SU-DHL-6 (cell line): ENCODE measurements around the gene DET1.

Experiments
- H2AFZ ChIP-seq: fragments of 200-600 bp; sonication (generic); 2 replicates; pipeline ENCODE4 v1.6.1; 2014; ENCODE audit warnings: low read depth, mild to moderate bottlenecking, moderate library complexity, mixed read lengths, antibody characterized with exemption, low read length; ENCODE audit not compliant: severe bottlenecking
- H3F3A ChIP-seq: fragments of 200-600 bp; shearing (Covaris generic); 2 replicates; pipeline ENCODE4 v1.6.0; 2016; ENCODE audit warnings: antibody characterized with exemption, mild to moderate bottlenecking; ENCODE audit not compliant: insufficient read depth
- H3K27ac ChIP-seq: fragments of 200-600 bp; sonication (generic); 2 replicates; pipeline ENCODE4 v1.5.1; 2016; ENCODE audit warnings: low read depth, mild to moderate bottlenecking, low read length, moderate library complexity, mixed read lengths
- H3K27me3 ChIP-seq: fragments of 200-600 bp; sonication (generic), shearing (Covaris generic); 2 replicates; pipeline ENCODE4 v1.6.0; 2014; ENCODE audit warnings: mild to moderate bottlenecking, low read length
- H3K36me3 ChIP-seq: fragments of 200-600 bp; sonication (generic); 2 replicates; pipeline ENCODE4 v1.6.1; 2014; ENCODE audit warnings: mild to moderate bottlenecking, low read length, mixed read lengths
- H3K4me2 ChIP-seq: fragments of 300-600, 200-600 bp; shearing (Covaris generic), sonication (generic); 2 replicates; pipeline ENCODE4 v1.6.0; 2014; ENCODE audit warnings: low read length, low read depth, mild to moderate bottlenecking; ENCODE audit not compliant: poor library complexity, severe bottlenecking
- H3K4me3 ChIP-seq: fragments of 200-600 bp; sonication (generic); 2 replicates; pipeline ENCODE4 v1.5.1; 2014; ENCODE audit warnings: antibody characterized with exemption, low read length, mild to moderate bottlenecking, mixed read lengths; ENCODE audit not compliant: insufficient read depth, poor library complexity, severe bottlenecking
- H3K79me2 ChIP-seq: fragments of 200-600 bp; sonication (generic); 2 replicates; pipeline ENCODE4 v1.6.1; 2014; ENCODE audit warnings: mild to moderate bottlenecking, low read length, moderate library complexity; ENCODE audit not compliant: insufficient read depth
- H3K9ac ChIP-seq: fragments of 200-600 bp; sonication (generic); 2 replicates; pipeline ENCODE4 v1.7.0; 2014; ENCODE audit warnings: mild to moderate bottlenecking, low read length
- H3K9me2 ChIP-seq: fragments of 200-600 bp; sonication (generic); replicated peaks from 2 replicates; pipeline ENCODE4 v1.6.1; 2014; ENCODE audit warnings: low read length; ENCODE audit not compliant: insufficient read depth
- H3K9me3 ChIP-seq: fragments of 200-600 bp; sonication (generic); 2 replicates; pipeline ENCODE4 v1.6.1; 2014; ENCODE audit warnings: low read length, mixed read lengths; ENCODE audit not compliant: insufficient read depth
- H4K20me1 ChIP-seq: fragments of 200-600 bp; sonication (generic); 2 replicates; pipeline ENCODE4 v1.6.1; 2014; ENCODE audit warnings: low read depth, mild to moderate bottlenecking, antibody characterized with exemption, low read length, moderate library complexity, mixed read lengths
- CTCF ChIP-seq: fragments of 200-600 bp; sonication (generic); IDR thresholded peaks from one replicate; pipeline ENCODE4 v1.5.1; 2017; ENCODE audit warnings: antibody characterized with exemption, mild to moderate bottlenecking, low read length, moderate library complexity; ENCODE audit not compliant: insufficient read depth, poor library complexity, severe bottlenecking
- EZH2phosphoT487 ChIP-seq: fragments of 200-600 bp; sonication (generic), shearing (Covaris generic); conservative IDR thresholded peaks from 2 replicates; pipeline ENCODE4 v1.6.1; 2018; ENCODE audit warnings: mild to moderate bottlenecking, antibody characterized with exemption, low read length, moderate library complexity, mixed read lengths

DET1 gene

GRCh38 chr15:88497109-88497765 lies 49.2 kb downstream of the DET1 start:
- H3K9me3 ChIP-seq: no peaks in the 10 kb centered on the region
- no peaks in the 10 kb centered on the region for H3F3A ChIP-seq
- H3K27me3 ChIP-seq: no peaks in the 10 kb centered on the region
- H3K4me3 ChIP-seq: no peak overlapping the region
- H3K4me2 ChIP-seq: no peak overlapping the region
- no peaks in the 10 kb centered on the region for H3K9me2 ChIP-seq
- TF ChIP-seq EZH2phosphoT487 (no peak), CTCF (no peak)
- no peaks in the 10 kb centered on the region for H3K36me3 ChIP-seq
- H4K20me1 ChIP-seq: no peaks in the 10 kb centered on the region
- no peak overlapping the region for H3K9ac ChIP-seq
- H3K27ac ChIP-seq: no peak overlapping the region
- H2AFZ ChIP-seq: no peak overlapping the region
- no peaks in the 10 kb centered on the region for H3K79me2 ChIP-seq

GRCh38 chr15:88493844-88494243 lies 52.6 kb downstream of the DET1 start:
- TF ChIP-seq EZH2phosphoT487 (no peak), CTCF (no peak)
- Histone ChIP-seq H4K20me1 (no peaks in the 10 kb centered on the region), H3F3A (no peaks in the 10 kb centered on the region), H3K9me3 (no peaks in the 10 kb centered on the region), H2AFZ (no peak overlapping the region), H3K4me3 (no peak overlapping the region), H3K27ac (no peak overlapping the region), H3K36me3 (no peaks in the 10 kb centered on the region), H3K79me2 (no peaks in the 10 kb centered on the region), H3K9ac (no peak overlapping the region), H3K9me2 (no peaks in the 10 kb centered on the region), H3K27me3 (no peaks in the 10 kb centered on the region), H3K4me2 (no peak overlapping the region)

GRCh38 chr15:88491158-88491557 lies 55.3 kb downstream of the DET1 start:
- no peak overlapping the region for H2AFZ ChIP-seq
- H3K27ac ChIP-seq: no peak overlapping the region
- no peak overlapping the region for H3K4me2 ChIP-seq
- no peaks in the 10 kb centered on the region for H3K9me2 ChIP-seq
- no peaks in the 10 kb centered on the region for H3K79me2 ChIP-seq
- H3K27me3 ChIP-seq: no peaks in the 10 kb centered on the region
- no peaks in the 10 kb centered on the region for H3K9me3 ChIP-seq
- no peak overlapping the region for H3K9ac ChIP-seq
- no peaks in the 10 kb centered on the region for H3F3A ChIP-seq
- H4K20me1 ChIP-seq: no peaks in the 10 kb centered on the region
- TF ChIP-seq EZH2phosphoT487 (no peak), CTCF (no peak)
- H3K36me3 ChIP-seq: no peaks in the 10 kb centered on the region
- no peak overlapping the region for H3K4me3 ChIP-seq
